ENCODE data around the gene SCN8A.

GRCh38 chr12:51855586-51856428 is 264.8 kb downstream of the SCN8A start:
- TF ChIP-seq EZH2phosphoT487 (IDR thresholded peaks at IDR 0.05; ENCODE audit: unreplicated experiment) (no peak), CTCF (conservative IDR thresholded peaks at IDR 0.05; ENCODE audit: low read depth in 2 of 2) (no peak), EZH2 (IDR thresholded peaks at IDR 0.05; ENCODE audit: low read depth, unreplicated experiment) (no peak)

All from GM23338 (cell line).